GM12892 (cell line): Measurements from ENCODE around the gene ZNF396.

Source experiments
- POLR2A ChIP-seq: IDR thresholded peaks from 2 replicates; pipeline ENCODE4 v1.6.1; 2011; ENCODE audit warnings: low read depth, low read length, control low read depth
- POLR2AphosphoS5 ChIP-seq: IDR thresholded peaks from 2 replicates; pipeline ENCODE4 v1.6.1; 2011; ENCODE audit warnings: low read depth, low read length, control low read depth
- TAF1 ChIP-seq: IDR thresholded peaks from 2 replicates; pipeline ENCODE4 v1.6.1; 2011; ENCODE audit warnings: low read depth, mild to moderate bottlenecking, control low read depth, low read length, borderline replicate concordance

DNA sequence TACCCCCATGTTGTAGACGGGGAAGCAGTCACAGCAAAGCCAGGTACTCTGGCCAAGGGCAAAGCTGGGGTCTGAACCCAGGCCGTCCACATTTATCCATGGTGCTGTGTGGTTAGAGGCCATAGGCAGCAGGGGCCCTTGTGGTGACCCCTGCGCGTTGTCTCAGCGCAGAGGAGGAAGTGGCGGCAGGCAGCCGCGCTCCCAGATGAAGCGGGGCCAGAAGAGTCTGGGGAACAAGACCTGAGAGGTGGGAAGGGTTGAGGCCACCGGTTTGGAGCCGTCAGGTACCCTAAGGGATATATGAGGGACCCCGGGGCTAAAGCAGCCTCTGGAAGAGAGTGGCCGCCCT lies 770 bp downstream of the ZNF396 start:
- TF ChIP-seq POLR2A (no peak), POLR2AphosphoS5 (no peak), TAF1 (no peak)
